8988T (cell line): ENCODE results near the gene COG1.

Source experiments
- DNase-seq: peaks from one replicate; pipeline ENCODE4 v3.0.0; 2011

Gene COG1

DNA sequence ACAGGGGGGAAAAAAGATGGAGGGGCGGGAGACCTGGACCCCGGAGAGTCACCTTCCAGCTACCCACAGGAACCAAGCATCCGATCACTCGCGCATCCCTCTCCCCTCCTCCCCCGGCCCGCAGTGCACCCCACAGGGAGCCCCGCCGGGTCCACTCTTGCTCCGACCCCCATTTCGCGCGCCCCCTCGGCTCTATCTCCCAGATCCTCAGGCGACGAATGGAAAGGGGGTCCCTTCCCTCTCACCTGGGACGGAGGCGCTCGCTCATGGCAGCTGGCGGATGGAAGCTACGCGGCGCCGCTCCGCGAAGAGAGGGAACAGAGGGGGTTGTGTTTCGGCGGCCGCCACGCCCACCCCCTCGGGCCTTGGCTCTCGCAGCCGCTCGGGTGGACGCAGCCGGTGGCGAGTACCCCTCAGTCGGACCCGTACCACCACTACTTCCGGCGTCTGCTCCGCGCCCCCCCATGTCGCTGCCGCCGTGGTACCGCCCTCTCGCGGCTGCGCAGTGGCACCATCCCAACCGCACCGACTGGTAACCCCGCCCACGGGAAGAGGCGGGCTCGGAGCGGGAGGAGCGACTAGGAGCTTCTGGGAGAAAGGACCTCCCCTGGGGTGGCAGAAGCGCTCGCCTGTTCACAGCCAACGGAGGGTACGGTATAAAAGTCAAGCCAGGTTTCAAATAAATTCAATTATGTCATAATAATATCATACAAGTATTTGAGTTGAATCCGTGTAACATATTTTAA, 39.2 kb downstream of the COG1 start:
- DNase-seq: peak; percentile 69

DNA sequence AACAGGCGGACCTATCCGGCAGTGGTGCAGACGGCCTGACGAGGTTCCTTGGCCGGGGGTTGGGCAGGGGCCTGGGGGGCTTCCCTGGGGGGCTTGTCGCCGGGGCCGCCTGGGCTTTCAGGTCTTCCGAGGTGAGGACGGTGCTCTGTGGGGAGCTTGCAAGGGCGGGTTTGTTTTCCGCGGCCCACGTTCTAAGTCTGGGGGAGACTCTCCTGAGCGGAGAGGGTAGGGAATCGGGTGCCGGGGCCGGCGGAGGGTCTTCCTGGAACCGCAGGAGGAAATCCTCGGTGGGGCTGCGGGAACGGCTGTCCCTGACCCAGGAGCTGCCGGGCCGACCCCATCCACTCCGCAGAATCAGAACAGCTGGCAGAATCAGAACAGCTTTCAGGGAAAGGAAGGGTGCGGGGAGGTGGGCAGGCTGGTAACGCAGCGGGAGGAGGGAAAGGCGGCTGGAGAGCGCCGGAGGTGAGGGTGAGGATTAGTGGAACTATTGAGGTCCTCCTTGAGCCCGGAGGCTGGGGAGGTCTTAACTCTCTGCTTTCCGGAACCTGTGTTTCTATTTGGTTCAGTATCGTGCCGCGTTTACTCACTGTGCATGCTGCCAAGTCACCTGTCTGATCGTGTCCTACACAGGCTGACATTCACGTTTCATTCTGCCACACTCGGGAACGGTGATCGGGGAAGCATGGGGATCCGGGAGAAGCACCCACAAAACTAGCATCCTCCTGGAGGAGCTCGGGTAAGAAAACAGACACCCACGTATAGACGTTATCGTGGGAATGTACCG, 39.9 kb downstream of the COG1 start:
- no peak for DNase-seq

DNA sequence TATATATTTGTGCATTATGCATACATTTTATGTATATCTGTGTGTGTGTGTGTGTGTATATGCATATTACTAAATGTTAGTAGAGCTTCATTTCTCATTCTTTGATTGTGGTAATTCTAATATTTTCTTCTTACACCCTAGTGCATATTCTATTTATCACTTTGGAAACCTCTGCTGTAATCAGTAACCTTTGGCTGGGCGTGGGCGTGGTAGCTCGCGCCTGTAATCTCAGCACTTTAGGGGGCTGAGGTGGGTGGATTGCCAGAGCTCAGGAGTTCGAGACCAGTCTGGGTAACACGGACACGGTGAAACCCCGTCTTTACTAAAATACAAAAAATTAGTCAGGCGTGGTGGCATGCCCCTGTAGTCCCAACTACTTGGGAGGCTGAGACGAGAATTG, 41.9 kb downstream of the COG1 start:
- no peak for DNase-seq

DNA sequence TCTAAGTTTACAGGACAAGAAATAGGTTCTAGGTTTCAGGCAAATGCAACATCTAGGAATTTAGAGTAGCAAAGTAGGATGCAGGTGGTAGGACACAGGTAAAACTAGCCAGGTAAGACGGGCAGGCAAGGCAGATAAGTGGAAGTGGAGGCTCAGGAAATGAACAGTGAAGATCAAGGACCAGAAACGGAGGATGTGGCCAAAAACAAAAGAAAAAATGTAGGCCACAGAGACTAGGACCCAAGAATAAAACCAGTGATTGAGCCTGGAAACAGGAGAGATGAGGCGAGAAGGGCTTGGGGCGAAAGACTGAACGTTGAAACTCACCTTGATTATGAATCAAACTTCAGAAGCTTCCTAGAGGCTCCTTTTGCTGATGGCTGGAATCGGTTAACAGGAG, 44.9 kb downstream of the COG1 start:
- DNase-seq: no peak

DNA sequence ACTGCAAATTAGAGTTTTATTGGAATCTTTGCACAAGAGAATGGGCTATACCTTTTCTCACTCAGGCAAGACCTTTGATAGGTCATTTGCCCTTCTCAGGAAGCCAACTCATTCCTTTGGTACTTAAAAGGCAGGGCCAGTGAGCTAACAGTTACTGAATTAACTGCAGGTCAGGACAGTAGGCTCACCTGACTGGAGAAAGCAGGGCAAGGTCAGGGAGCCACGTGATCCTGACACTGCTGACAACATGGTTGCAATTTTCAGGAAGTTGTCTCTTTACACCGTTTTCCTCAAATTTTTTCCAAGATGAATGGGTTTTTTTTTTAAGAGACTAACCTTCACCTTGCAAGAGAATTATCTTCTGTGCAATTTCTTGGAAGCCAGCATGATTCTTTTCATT, 47.7 kb downstream of the COG1 start:
- no peak for DNase-seq

DNA sequence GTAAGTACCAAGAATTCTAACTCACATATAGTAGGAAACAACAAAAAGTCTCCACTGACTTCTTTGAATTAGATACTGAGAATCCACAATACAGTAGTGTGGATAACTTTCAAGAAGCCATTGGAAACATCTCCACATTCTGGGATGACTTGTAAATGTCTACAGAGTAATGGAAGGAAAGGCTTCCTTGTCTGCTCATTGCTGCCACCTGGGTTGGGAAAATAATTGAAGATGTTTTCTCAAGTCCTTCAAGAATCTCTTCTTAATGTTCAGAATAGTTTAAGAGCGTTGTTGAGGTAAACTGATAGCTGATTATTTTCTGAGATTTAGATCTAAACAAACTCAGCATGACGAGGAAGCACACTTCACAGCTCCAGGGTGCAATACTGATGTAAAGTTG, 54.9 kb downstream of the COG1 start:
- DNase-seq: no peak

DNA sequence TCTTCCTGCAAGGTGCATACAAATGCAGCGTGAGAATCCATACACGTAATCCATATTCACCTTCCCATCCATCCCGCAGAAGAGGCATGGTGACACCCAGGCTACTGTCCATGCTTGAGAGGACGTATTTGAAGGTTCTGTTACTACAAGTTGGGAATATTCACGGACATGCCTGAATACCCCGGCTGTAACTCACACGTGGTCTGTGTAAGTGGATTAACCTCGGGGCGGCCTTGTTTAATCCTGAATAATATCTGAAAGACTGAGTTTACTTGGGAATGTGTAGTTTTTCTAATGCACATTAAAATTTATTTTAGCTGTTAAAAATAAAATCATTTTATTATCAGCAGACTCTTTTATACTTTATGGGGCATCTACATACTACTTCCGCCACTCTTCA, 55.7 kb downstream of the COG1 start:
- DNase-seq: no peak

DNA sequence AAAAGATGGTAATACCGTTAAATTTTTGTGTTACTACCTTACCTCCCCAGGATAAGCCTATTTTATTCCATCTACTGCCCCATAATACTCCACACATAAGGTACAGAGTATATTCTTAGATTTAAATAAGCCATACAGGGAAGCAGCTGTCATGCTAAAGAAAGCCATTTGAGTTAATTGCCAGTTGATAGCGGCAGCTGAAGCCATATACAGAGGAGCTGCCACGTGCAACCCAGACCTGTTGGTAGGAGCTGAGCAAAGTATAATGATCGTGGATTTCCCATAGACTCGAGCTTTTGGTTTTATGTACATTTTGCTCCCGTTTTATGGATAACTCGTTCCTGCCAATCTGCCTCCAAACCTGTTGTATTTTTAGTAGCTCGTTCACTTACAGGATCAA, 56.8 kb downstream of the COG1 start:
- DNase-seq: no peak

DNA sequence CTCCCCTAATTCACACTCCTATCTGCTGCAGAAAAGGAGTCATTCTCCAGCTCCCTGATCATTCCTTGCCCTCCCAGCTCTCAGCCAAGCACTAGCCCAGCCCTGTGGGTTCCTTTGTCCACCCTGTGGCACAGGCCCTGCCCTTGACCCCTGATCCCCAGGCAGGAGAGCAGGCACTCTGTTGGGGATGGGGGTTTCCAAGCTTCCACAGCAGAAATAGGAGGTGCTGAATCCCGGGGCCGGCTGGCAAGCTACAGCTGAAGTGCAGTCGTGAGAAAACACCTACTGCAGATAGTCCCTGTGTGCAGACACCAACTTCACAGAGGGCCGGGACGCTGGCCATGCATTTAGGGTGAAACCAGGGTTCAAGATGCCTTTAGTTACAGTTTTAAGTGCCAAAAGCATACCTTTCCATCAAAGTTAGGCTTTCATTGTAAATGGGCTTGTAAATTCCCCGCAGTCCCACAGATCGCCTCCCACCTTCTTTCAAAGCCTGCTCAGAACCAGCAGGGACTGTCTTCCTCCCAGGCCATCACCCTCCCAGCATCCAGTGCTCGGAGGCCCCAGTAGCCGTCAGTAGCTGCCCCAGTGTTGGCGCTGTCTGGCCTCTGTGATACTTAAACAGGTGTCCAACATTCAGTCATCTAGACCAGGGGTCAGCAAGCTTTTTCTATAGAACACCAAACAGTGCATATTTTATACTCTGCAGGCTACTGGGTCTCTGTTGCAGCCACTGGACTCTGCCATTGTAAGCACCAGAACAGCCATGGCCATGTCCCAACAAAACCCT, 58.2 kb downstream of the COG1 start:
- DNase-seq: no peak

DNA sequence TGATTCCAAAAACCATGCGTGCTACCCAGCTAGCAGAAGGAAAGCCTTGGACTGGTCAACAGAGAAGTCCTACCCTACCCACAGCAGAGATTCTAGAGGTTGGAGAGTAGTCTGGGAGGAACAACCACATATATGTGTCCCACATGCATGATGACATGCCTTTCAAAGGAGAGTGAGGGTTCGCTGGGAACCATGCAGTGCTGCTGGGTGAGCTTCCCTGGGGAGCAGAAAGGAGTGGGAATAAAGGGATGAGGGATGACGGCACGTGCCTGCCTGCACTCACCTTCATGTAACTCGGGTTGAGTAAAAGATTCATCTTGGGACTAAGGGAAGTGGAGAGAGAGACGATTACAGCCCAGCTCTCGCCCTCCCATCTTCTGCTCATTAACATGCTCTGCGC, 59.0 kb downstream of the COG1 start:
- DNase-seq: no peak

DNA sequence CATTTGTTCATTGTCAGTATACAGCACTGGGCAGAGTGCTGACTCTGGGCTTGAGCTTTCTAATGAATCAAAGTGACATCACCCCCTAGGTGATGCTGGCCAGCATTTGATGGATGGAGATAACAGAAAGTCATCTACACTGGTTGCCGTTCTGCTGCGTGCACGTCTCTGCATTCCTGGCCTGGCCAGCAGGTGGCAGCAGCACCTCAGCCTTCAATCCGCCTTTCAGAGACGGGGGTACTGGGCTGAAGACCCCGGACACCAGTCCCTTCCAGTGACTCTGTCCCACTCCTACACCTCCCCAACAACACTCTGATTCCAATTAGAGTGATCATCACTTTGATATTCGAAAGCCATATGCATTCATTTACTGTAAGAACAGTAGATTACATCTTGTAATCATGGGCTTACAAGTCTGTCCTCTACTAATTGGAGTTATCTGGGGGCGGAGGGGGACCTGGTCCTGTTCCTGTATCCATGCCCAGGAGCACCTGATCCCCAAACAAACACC, 62.9 kb downstream of the COG1 start:
- DNase-seq: no peak

DNA sequence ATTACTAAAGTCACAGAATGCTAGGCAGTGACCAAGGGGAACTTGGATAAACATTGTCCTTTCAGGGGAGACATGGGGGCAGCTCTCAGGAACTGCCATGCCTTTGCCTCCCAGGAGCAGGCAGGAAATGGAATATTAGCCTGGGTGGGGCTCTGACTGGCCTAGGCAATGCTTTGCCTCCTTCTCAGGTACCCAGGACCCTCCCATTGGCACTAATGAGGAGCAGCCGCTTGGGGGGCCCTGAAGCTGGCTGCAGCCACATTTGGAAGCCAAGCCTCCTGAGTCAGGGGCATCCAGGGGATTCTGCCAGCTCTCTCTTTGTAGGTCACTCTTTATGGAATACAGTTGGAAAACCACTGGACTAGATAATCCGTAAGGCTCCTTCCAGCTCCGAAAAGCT, 63.4 kb downstream of the COG1 start:
- DNase-seq: no peak

DNA sequence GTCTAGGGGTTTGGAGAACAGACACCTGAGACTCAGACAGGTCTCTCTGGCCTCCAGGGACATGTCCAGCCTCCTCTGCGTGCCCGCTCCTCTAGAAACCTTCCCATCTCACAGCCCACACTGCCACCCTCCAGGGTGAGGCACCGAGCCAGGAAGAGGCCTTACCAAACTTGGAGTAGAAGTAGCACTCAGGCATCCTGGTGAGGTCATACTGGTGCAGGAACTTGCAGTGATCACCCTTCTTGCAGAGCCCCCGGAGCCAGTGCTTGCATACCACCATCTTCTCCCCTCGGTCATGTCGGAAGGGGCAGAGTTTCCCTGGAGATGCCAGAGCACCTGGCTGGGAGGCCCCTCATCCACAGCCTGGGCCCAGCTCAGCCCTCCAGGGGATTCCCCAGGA, 64.7 kb downstream of the COG1 start:
- DNase-seq: no peak
